Osteocyte (in vitro differentiated cells): ENCODE data around the gene FBXO21. TPM values are rescaled to one million over a fixed set of nuclear protein-coding genes. Genes with fewer than 3 reads are reported as not detected.

ENCODE experiments used
- DNase-seq: peaks from one replicate; pipeline ENCODE4 v3.0.0; 2021; ENCODE audit warnings: mixed read lengths; ENCODE audit not compliant: unreplicated experiment; ENCODE audit errors: extremely low spot score
- H3K27ac Mint-ChIP-seq: one replicate; pipeline ENCODE4 v1.8.0; 2021; ENCODE audit warnings: mild to moderate bottlenecking, mixed read lengths; ENCODE audit not compliant: unreplicated experiment
- H3K27me3 Mint-ChIP-seq: one replicate; pipeline ENCODE4 v1.8.0; 2021; ENCODE audit warnings: mixed read lengths; ENCODE audit not compliant: unreplicated experiment
- H3K36me3 Mint-ChIP-seq: one replicate; pipeline ENCODE4 v1.8.0; 2021; ENCODE audit warnings: mixed read lengths; ENCODE audit not compliant: unreplicated experiment
- H3K4me1 Mint-ChIP-seq: one replicate; pipeline ENCODE4 v1.8.0; 2021; ENCODE audit warnings: mixed read lengths; ENCODE audit not compliant: unreplicated experiment
- H3K4me3 Mint-ChIP-seq: one replicate; pipeline ENCODE4 v1.8.0; 2021; ENCODE audit warnings: mild to moderate bottlenecking, moderate library complexity, mixed read lengths; ENCODE audit not compliant: unreplicated experiment
- H3K9me3 Mint-ChIP-seq: one replicate; pipeline ENCODE4 v1.8.0; 2021; ENCODE audit warnings: mixed read lengths; ENCODE audit not compliant: unreplicated experiment
- total RNA-seq: library from RNA; stranded (reverse); gene quantifications from 2 replicates; pipeline ENCODE4 v1.2.1, GENCODE V29; 2021
- TF ChIP-seq, protein P1 (sequence below): fragments of 200-600 bp; sonication (generic); IDR thresholded peaks from 2 replicates; pipeline ENCODE4 v1.5.0; 2021; ENCODE audit warnings: antibody characterized with exemption, mild to moderate bottlenecking, moderate library complexity

FBXO21 gene
- total RNA-seq, 1 donor from 2014 or later: 49.0 TPM

DNA sequence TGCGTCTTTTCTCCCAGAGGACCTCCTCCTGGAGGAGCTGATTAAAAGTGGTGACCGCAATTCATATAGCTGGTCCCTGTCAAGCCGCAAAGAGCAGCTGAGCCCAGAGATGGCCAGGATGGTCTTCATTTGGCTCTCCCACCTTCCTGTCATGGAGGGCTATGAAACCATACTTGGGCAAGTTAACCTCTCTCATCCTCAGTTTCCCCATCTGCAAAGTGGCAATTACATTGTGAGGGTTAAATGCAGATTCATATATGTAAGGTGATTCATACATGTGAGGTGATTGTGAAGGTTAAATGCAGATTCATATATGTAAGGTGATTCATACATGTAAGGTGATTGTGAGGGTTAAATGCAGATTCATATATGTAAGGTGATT is 87.5 kb downstream of the FBXO21 start:
- Mint-ChIP-seq H3K27me3 (peaks cover 50% of the 10 kb centered on the region), H3K4me1 (peaks cover 3% of the 10 kb centered on the region), H3K9me3 (no peaks in the 10 kb centered on the region), H3K4me3 (no peak overlapping the region), H3K27ac (no peak overlapping the region), H3K36me3 (no peaks in the 10 kb centered on the region)
- no peak for DNase-seq
- TF ChIP-seq, protein P1, sequence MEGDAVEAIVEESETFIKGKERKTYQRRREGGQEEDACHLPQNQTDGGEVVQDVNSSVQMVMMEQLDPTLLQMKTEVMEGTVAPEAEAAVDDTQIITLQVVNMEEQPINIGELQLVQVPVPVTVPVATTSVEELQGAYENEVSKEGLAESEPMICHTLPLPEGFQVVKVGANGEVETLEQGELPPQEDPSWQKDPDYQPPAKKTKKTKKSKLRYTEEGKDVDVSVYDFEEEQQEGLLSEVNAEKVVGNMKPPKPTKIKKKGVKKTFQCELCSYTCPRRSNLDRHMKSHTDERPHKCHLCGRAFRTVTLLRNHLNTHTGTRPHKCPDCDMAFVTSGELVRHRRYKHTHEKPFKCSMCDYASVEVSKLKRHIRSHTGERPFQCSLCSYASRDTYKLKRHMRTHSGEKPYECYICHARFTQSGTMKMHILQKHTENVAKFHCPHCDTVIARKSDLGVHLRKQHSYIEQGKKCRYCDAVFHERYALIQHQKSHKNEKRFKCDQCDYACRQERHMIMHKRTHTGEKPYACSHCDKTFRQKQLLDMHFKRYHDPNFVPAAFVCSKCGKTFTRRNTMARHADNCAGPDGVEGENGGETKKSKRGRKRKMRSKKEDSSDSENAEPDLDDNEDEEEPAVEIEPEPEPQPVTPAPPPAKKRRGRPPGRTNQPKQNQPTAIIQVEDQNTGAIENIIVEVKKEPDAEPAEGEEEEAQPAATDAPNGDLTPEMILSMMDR: no peak

DNA sequence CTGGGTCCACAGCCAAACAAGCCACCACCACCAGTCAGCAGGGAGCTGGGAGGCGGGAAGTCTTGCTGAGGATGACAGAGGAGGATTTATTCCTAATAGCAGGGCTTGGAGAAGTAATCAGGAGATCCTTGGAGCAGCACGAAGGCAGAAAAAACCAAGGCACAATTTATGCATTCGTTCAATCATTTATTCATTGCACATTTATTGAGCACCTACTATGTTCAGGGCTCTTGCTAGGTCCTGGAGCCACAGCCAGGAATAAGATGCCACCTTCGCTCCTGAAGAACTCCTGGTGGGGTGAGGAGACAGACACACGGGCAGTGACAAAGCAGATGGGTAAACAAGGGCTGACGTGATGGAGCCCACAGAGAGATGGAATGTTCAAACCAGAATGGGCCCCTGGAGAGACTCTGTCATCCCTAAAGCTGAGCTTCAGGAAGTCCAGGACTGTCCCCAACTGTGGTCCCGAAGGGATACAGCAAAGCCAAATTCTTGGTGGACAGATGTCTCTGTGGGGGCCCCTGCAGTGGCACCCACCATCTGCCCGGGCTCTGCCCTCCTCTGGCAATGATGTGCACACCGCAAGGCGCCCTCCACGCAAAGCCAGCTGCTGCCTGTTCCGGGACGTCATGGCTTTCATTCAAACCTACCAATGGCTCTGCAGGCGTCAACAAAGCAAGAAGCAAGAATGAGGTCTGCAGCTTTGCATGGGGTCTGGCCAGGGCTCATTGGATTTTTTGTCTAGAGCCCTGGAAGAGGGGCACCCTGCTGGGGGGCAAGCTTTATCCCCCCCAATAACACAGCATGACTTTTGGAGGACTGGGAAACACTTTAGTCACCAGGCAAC is 88.1 kb downstream of the FBXO21 start:
- Mint-ChIP-seq H3K36me3 (no peaks in the 10 kb centered on the region), H3K9me3 (no peaks in the 10 kb centered on the region), H3K27me3 (peaks cover 52% of the 10 kb centered on the region), H3K4me1 (peaks cover 3% of the 10 kb centered on the region), H3K27ac (no peak overlapping the region), H3K4me3 (no peak overlapping the region)
- TF ChIP-seq, protein P1: no peak
- no peak for DNase-seq

DNA sequence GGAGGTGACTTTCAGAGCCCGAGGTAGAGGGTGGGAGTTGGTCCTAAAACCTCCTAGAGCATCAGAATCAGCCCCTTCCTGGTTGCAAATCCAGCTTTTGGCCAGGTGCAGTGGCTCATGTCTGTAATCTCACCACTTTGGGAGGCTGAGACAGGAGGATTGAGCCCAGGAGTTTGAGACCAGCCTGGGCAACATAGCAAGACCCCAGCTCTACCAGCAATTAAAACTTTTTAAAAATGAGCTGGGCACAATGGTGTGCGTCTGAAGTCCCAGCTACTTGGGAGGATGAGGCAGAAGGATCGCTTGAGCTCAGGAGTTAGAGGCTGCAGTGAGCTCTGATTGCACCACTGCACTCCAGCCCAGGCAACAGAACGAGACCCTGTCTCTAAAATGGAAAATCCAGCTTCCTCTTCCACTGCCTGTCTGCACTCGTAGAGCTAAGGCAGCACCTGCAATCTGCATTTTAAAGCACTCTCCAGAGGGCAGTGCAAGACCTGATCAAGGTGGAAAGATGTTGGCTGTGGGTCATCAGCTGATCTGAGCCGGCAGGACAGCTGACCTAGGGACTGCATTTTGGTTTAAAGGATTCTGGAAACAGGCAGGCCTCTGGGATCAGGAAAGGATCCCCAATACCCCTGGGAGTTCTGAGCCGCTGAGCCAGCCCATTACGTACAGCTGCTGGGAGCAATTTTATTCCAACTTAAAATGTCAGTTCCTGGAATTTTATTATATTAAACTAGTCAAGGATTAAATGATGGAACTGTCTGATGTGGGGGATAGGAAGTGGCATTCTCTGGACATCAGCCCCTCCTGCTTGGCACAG is 89.2 kb downstream of the FBXO21 start:
- Mint-ChIP-seq H3K27ac (no peak overlapping the region), H3K36me3 (no peaks in the 10 kb centered on the region), H3K4me3 (no peak overlapping the region), H3K4me1 (peaks cover 3% of the 10 kb centered on the region), H3K27me3 (peaks cover 62% of the 10 kb centered on the region), H3K9me3 (no peaks in the 10 kb centered on the region)
- DNase-seq: no peak
- TF ChIP-seq, protein P1: no peak

DNA sequence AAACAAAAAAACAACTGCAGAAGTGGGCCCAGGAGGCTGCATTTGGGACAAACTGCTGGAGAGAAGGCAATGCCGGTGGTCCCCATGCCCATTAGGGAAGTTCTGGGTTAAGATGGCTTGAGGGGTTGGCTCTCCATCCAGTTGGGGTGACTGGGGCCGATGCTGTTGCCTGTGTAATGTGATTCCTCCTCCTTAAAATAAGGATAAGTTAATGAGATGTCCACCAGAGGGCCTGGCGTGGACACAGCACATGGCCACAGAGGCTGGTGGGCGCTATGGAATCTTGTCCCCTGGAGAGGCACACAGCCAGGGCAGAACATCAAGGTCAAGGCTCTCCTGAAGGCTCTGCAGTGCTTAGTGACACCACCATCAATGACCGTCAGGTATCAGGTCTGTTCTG is 90.0 kb downstream of the FBXO21 start:
- Mint-ChIP-seq H3K36me3 (no peaks in the 10 kb centered on the region), H3K4me3 (peak overlapping the region; percentile 54), H3K27me3 (peaks cover 63% of the 10 kb centered on the region), H3K27ac (no peak overlapping the region), H3K4me1 (peaks cover 3% of the 10 kb centered on the region), H3K9me3 (no peaks in the 10 kb centered on the region)
- TF ChIP-seq, protein P1: peak; percentile 43
- no peak for DNase-seq
